Measurements from ENCODE around the gene AQP12A.
"Not testable (repeated sequence)": the region's sequence is repeated elsewhere in the genome, so short reads cannot be mapped to it uniquely, and the experiment has no call there.

Gene AQP12A

DNA sequence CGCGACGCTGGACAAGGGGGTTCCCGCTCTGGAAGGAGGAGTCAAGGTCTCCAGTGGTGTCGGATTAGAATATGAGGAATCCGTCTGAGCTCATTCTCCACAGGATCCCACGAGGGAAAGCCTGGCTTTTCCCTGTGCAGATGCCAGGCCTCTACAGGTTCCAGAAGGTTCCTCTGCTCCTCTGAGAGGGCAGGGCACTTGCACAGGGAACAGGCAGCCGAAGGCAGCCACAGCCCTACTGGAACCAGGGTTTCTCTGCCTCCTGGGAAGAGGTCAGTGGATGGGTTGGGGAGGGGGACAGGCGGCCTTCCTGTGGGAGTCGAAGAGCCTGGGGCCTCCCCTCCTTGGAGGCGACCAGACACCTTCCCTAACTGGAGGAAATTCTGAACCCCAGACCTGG lies 1.7 kb upstream of the AQP12A start:
- DNase-seq: no peak

DNA sequence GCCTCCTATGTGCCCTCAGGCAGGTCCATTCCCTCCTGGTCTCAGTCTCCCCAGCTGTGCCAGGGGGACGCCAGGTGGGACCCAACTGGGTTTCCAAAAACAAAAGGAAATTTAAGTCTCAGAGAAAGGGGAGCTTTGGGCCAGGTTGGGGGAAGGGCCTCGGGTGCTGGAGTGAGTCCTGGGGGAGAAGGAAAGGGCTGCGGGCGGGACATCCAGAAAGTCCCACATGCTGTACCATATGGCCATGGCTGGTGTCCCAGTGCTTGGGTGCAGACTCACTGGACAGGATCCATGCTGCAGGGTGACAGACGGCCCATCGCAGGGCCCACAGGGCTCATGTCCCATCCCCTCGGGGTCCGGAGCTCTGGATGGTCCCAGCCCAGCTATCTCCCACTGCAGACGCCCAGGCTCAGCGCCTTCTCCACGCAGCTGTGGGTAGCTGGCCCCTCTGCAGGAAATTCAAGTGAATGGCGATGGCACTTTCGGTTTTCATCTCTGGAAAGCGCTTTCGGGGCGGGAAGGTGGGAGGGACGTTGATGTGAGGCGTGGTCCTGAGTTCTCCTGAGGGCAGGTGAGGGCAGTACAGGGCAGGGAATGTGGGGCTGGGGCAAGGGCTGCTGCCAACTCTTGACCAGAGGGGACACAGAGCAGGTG lies 1.1 kb upstream of the AQP12A start:
- DNase-seq: not testable (repeated sequence)

DNA sequence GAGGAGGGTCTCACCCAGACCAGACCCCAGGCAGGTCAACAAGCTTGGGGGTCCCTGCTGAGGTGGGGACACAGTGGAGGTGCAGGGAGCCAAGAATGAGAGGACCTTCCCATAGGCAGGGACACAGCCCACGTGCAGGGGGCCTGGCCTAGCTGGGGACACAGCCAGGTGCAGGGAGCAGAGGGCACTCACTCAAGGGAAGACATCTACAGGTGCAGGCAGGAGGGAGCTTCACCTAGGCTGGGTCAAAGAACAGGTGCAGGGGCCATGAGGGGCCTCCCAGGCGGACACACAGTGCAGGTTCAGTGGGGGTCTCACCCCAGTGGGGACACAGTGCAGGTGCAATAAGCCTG lies 615 bp upstream of the AQP12A start:
- not testable (repeated sequence) for DNase-seq

DNA sequence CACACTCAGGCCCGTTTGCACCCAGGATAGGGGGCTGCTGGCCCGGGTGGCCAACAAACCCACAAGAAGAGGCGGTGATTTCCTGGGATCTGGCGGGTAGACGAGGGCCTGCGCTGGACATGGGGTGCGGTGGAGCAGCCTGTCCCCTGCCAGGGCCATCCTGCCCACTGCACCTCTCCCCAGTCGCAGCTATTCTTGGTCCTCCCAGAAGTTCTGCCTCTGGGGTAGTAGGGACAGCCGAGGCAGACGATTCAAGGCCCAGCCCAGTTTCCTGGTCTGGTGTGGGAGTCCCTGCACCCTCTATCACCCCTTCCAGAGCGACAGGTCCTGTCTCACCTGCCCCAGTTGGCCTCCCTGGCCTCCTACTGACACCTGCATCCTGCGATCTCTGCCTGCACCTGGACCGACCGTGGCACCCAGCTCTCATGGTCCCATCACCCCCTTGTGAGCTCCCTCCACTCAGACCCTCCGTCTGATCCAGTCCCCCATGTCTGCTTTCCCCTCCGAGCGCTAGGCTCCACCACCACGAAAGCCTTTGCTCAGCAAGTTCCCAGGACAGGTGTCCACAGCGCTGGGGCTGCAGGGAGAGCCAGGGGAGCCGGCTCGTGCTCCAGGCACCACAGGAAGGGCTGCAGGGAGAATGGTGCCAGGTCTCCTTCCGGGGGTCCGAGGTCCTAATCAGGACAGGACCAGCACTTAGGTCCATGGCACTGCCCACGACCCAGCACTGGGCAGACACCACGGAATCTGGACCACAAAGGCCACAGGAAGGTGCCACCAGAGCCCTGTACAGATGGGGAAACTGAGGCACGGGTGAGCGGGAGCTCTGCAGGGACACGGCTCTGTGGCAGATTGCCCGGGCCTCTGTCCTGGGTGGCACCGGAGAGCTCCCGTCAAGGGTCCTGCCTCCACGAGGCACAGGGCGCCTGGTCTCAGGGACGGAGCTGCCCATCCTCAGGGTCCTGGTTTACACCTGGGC lies 1.2 kb downstream of the AQP12A start:
- not testable (repeated sequence) for DNase-seq

DNA sequence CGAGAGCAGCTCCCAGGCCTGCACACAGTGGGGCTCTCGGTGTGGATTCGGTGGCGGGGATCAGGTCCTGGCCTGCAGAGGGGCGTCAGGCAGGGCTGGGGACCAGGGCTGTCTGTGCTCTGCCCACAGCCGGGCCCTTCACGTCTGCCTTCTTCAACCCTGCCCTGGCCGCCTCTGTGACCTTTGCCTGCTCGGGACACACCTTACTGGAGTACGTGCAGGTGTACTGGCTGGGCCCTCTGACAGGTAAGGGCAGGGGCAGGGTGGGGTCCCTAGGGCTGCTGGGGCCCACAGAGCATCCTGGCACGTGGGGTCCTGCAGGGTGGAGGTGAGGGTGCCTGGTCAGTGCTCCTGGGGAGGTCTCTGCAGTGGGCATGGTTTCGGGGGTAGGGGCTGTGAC lies 2.6 kb downstream of the AQP12A start:
- DNase-seq: not testable (repeated sequence)

DNA sequence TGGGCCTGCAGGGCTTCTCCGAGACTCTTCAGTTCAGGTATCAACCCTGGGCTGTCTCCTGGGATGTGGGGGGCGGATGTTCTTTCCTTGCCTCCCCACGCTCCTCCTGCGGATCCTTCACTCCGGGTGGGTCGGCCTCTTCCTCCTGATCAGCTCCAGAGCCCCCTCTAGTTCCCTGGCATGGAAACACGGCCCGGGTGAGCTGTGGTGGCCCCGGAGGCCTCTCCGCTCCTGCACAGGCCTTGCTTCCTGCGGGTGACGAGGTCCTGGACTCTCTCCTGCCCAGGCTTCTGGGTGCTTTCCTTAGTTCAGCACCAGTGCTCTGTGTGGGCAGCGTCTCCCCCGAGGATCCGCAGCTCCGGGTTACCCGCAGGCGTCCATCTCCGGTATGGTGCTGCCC lies 3.9 kb downstream of the AQP12A start:
- not testable (repeated sequence) for DNase-seq

DNA sequence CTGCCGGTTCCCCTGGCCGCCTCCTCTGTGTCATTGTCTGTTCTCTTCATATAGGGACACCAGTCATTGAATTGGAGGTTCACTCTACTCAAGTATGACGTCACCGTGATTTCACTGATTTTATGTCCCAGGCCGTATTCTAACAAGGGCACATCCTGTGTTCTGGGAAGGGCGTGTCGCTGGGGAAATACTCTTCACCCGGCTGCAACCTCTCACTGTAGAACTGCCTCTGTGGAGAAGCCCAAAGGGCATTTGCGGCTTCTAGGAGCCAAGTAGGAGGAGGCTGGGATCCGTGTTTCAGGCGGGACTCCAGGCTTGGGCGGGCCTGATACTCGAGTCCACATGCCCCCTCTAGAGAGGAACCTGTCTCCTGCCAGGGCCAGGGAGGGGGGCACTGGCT lies 4.8 kb downstream of the AQP12A start:
- not testable (repeated sequence) for DNase-seq

DNA sequence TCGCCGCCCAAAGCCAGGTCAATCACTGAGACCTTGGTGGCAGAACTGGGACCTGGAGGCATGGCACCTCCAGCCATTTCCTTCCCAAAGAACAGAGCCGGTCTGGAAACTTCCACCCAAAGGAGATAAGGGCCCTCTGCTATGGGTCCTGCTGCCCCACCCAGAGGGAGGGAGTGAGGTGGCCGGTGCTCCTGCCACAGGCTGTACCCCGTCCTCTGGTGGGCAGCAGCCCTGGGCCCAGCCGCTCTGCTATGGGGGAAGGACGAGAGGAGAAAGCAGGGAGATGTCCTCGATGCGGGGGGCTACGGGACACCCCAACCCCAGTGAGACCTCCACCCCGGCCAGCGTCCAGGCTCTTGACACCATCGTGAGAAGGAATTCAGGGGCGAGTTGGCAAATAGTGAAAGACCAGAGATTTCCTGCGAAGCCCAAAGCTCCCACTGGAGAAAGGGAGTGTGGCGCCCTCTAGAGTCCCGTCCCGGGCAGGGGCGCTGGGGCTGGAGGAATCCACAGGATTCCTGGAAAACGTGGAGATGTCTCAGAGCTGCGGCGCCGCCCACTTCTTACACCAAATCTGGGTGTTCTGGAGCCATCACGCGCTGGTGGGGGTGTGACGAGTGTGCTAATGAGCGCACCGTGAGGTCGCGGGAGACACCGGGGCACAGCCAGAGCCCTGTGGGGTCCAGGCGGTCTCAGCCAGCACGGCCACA lies 7.3 kb downstream of the AQP12A start:
- DNase-seq: not testable (repeated sequence)

DNA sequence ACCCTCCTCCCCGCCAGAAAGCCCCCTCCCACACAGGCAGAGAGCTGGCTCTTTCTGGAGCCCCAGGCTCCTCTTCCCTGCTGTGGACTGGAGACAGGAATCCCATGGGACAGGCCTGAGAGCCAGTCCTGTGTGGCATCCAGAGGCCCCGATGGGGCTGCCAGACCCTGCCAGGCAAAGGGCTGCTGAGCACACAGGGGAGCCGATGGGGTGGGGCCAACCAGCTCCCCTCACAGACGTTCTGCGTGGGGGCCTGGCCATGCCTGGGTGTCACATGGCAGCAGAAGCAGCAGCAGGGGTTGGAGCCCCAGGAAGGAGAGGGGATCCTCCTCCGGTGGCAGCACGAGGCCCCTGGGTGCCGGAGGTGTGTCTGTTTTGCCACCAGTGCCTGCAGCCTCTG lies 8.2 kb downstream of the AQP12A start:
- not testable (repeated sequence) for DNase-seq

DNA sequence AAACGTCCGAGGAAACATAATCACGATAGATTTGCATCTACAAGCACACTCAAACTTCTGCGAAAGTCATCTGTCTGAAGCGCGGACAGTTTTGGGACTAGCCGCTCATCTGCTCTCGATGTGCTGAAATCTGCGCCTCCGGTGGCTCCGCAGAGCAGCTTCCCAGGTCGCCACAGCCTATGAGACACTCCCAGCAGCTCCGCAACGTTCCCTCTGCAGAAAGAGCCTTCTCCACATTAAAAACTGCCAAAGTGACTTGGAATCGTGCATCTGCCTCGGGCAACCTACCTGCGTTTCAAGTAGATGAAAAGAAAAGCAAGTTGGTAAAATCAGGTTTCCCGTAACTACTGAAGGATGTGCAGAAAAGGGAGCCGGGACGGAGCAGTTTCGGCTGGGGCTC lies 8.9 kb downstream of the AQP12A start:
- DNase-seq: not testable (repeated sequence)

DNA sequence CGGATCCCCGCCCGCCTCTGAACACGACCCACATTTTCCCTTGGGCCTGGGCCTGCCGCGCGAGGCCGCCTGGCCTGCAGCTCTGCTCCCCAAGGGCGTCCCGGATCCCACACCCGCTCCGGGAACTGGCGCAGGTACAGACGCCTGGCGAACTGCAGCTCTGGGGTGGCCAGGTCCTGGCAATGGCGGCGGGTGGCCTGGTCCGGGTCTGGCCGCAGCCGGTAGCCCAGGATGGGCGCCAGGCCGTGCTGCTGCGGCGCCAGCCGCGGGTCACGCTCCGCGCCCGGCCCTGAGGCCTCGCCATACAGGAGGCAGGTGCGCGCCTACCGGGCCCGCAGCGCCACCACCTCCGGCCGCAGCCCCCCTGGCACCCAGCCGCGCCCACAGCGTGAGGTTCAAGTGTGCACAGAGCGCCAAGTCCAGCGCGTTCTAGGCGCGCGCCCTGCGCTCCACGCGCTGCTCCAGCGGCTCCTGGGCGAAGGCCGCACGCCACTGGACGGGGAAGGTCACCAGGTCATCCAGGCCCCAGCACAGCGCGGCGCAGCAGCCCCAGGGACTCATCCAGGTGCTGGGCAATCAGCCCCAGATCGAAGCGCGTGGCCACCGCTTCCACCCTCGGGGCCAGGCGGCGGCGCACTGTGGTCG lies 9.5 kb downstream of the AQP12A start:
- DNase-seq: no peak

DNA sequence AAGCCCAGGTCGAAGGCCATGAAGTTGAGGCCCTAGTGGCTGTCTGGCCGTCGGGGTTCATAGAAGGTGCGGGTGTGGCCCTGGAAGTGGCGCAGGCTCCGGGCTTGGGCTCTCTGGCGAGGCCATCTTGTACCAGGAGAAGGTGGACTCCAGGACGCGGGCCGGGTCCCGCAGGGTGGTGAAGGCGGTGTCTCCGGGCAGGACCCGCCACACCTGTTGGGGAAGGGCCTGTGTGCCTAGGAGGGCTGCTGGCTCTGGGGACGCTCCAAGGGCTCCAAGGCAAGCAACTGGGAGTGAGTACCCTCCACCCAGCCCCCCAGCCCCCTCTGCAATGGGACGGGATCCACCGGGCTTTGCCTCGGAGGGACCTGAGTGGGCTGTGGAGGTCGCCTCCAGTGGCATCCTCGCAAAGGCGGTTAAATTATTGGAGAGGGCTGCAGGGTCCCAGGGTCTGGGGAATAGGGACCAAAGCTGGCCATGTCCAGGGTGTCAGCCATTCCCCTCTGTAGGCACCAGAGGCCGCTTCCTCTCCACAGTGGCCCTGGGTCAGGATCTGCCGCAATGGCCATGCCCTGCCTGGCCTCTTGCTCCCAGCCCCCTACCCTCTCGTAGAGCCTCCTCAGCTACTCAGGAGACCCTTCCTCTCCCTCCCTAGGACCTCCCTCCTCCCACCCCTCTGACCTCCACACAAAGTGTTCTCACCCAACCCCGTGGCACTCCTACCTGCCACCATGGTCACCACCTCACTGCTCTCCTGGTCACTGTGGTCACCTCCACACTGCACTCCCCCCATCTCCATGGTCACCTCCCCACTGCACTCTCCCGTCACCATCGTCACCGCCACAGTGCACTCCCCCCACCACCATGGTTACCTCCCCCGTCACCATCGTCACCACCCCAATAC lies 10.3 kb downstream of the AQP12A start:
- DNase-seq: no peak

DNA sequence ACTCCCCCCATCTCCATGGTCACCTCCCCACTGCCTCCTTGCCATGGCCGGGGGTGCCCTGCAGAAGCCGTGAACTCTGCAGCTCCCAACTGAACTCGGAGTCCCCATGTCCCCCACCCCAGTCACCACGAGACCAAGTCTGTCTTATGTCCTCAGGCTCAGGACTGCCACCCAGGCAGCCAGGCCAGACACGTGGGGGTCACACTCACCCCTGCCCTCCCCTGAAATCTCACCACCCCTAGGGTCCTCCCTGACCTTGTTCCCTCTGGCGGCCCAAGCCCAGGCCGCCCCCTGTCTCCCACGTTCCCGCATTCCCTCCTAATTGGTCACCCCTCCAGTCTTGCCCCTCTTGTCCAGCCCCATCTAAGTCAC lies 11.0 kb downstream of the AQP12A start:
- DNase-seq: no peak

DNA sequence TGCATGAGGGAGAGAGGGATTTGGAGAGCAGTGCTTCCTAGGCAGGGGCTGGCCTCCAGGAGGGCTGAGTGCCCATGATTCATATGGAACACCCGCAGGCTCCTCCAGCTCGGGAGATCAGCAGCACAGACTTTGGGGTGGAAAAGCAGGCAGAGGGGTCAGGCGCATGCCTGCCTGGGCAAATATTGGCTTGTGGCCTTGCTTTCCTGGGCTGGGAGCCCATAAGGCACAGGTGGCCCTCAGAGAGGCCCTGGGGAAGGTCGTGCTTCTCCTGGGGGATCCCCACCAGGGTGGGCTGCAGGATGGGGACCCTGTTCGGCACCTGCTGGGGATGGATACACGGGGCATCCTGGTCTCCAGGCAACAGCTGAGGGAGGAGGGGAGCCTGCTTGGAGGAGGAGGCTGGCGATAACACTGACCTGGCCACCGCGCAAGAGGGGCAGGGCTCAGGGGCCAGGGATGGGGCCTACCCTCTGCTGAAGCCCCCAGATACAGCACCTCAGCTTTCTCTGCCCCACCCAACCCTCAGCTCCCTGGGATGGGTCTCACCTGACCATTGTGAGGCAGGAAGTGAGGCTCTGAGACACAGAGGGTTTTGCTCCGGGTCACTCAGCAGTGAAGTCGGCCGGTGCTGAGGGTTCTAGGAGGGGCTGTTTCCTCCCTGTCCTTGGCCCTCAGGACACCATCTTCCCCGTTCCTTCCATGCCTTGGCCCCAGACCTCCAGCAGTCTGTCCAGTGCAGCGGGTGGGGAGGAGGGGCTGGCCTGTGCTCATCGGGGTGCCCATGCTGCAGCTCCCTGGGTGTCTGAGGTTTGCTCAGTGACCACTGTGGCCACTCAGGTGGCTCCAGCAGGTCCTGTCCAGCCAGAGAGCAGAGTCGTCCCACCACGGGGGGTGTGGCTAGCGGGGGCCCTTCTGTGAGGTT lies 12.0 kb downstream of the AQP12A start:
- no peak for DNase-seq

DNA sequence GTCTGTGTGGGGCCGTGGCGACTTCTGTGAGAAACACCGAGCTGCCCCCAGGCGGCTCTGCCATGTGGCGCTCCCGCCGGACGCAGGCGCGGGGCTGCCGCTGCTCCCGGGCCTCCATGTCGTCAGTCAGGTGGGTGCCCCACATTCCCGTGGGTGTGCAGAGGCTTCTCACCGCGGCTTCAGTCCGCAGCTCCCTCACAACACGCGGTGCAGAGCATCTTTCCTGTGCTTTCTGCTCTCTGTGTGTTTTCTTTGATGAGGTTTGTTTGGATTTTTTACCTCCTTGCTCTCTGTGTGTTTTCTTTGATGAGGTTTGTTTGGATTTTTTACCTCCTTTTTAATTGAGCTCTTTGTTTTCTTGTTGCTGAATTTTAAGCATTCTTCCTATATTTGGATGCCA lies 13.0 kb downstream of the AQP12A start:
- DNase-seq: no peak

DNA sequence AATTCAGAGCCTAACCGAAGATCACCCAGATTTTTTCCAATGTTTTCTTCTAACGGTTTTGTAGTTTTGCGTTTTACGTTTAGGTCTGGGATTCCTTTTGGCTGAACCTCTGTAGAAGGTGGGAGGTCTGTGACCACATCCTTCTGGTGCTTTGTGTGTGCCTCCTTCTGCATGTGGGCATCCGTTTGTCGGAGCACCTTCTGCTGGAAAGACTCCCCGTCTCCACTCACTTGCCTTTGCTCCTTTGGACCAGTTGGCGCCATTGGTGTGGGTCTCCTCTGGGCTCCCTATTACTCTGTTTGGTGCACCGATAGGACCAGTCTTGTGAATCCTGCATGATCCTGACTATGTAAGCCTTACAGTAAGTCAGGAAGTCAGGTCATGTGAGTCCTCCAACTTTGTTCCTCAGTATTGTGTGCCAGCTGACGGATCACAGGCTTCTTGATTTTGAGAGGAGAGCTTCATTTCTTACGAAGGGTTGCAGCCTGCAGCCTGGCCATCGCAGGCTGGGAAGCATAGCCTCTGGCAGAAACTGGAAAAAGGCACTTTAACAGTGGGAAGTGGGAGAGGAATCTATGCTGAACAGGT lies 13.6 kb downstream of the AQP12A start:
- no peak for DNase-seq

DNA sequence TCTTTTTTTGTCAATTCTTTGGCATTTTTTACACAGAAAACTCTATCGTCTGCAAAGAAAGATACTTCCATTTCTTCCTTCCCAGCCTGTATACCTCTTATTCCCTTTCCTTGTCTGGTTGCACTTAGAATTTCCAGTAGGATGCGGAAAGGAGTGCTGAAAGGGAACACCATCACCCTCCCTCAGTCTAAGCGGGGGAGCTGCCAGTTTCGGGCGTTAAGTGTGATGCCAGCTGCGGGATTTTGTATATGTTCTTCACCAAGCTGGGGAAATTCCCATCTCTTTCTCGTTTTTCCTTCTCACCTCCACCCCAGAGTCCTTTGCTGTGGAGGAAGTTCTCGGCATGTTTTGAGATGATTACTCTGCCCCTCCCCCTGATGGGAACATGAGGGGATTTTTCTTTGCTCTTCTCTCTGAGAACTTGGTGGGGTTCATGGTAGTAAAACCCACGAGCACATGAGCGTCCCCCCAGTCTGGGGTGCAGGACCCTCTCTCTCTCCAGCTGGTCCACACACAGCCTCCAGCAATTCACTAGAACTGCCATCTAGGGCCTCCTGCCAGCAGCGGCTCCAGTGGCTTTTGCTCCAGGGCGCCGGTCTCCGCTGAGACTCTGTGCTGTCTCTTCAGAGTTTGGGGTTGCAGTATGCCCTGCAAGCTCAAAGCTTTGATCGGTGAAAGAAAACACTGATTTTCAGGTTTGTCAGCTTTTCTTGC lies 15.5 kb downstream of the AQP12A start:
- no peak for DNase-seq

DNA sequence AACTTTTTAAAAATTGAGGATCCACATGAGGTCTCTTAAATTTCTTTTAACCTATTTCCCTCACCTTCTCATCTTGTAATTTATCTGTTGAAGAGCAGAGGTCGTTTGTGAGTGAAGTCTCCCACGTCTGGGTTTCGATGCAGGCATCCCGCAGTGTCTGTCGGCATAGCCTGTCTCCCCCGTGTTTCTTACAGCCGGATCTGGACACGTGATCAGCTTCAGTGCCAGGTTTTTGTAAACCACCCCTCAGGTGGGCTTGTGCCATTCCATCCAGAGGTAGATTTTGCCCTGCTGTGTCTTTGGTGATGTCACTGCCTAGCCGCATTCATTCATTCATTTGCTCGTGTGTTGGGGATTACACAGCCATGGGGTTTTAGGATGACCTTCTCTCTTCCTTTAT lies 16.2 kb downstream of the AQP12A start:
- DNase-seq: no peak

DNA sequence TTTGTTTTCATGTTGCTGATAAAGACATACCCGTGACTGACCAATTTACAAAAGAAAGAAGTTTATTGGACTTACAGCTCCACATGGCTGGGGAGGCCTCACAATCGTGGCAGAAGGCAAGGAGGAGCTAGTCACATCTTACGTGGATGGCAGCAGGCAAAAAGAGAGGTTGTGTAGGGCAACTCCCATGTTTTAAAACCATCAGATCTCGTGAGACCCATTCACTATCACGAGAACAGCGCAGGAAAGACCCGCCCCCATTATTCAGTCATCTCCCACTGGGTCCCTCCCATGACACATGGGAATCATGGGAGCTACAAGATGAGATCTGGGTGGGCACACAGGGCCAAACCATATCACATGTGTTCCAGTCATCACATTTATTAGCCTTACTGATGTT lies 16.8 kb downstream of the AQP12A start:
- no peak for DNase-seq

DNA sequence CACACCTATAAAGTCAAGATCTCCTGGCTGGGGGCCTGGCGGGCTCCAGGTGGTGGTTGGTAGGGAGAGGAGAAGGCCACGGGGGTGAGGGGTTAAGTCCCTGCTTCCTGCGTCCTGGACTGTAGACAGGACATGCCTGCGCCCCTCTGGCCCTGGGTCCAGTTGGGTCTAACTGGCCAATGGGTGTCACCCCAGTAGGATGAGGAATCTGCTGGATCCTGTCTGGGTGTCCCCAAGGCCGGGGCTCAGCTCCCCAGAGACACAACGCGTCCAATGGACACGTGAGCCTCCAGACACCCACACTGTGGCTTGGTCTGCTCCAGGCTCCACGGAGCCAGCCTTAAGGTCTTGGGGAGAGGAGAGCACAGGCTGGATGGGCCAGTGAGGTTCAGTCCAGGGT lies 19.6 kb downstream of the AQP12A start:
- DNase-seq: no peak

Measured in NCI-H345 (cell line).